DOHH2 (cell line): ENCODE measurements around the gene MAP2K5.

Experiments used
- EZH2phosphoT487 ChIP-seq: fragments of 200-600 bp; sonication (generic); IDR thresholded peaks from 2 replicates; pipeline ENCODE4 v1.6.1; 2017; ENCODE audit warnings: borderline replicate concordance, mild to moderate bottlenecking, antibody characterized with exemption, low read length, moderate library complexity, mixed read lengths
- TF ChIP-seq, protein P1 (sequence below): fragments of 200-600 bp; sonication (generic); IDR thresholded peaks from one replicate; pipeline ENCODE4 v1.5.1; 2014; ENCODE audit warnings: antibody characterized with exemption, mild to moderate bottlenecking, low read depth, low read length; ENCODE audit not compliant: poor library complexity, severe bottlenecking

DNA sequence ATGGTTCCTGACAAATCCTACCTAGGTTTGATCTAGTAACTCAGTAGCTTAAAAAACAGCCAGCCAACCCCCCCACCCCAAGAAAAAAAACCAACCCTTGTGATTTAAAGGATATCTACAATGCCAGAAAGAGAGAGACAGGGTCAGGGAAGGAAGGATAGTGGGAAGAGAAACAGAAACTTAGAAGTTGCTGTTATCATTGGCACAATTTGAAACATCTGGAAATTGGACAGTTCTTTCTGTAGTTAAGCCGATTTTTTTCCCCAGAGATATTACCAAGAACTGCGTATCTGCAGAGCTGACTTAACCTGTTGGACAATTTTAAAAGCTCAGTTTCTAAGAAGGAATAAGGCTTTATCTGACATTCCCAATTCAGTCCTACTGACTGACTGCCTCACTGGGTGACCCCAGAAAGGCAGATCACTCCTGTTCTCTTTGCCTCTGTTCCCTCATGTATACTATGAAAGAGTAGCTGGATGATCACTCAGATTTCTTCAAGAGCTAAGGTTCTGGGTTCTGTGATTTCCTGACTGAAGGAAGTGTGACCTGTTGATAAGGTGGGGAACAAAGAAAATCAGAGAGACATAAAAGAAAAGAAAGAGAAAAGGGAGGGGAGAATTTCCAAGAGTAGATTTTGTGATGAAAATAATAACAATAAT lies 128.3 kb downstream of the MAP2K5 start:
- TF ChIP-seq, protein P1, sequence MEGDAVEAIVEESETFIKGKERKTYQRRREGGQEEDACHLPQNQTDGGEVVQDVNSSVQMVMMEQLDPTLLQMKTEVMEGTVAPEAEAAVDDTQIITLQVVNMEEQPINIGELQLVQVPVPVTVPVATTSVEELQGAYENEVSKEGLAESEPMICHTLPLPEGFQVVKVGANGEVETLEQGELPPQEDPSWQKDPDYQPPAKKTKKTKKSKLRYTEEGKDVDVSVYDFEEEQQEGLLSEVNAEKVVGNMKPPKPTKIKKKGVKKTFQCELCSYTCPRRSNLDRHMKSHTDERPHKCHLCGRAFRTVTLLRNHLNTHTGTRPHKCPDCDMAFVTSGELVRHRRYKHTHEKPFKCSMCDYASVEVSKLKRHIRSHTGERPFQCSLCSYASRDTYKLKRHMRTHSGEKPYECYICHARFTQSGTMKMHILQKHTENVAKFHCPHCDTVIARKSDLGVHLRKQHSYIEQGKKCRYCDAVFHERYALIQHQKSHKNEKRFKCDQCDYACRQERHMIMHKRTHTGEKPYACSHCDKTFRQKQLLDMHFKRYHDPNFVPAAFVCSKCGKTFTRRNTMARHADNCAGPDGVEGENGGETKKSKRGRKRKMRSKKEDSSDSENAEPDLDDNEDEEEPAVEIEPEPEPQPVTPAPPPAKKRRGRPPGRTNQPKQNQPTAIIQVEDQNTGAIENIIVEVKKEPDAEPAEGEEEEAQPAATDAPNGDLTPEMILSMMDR, result no peak
- TF ChIP-seq EZH2phosphoT487, result no peak
